BLaER1 (cell line): ENCODE measurements around the gene OTC.

ENCODE experiments used
- H3K27ac ChIP-seq: shearing (Covaris generic); formaldehyde crosslinking; 2 replicates; pipeline ENCODE4 v1.8.1; 2022
- H3K27me3 ChIP-seq: shearing (Covaris generic); formaldehyde crosslinking; 2 replicates; pipeline ENCODE4 v1.8.1; 2022
- H3K36me3 ChIP-seq: shearing (Covaris generic); formaldehyde crosslinking; 2 replicates; pipeline ENCODE4 v1.8.1; 2022
- H3K4me1 ChIP-seq: shearing (Covaris generic); formaldehyde crosslinking; 2 replicates; pipeline ENCODE4 v1.8.1; 2022
- H3K4me2 ChIP-seq: shearing (Covaris generic); formaldehyde crosslinking; 2 replicates; pipeline ENCODE4 v1.8.1; 2022
- H3K4me3 ChIP-seq: shearing (Covaris generic); formaldehyde crosslinking; 2 replicates; pipeline ENCODE4 v1.8.1; 2022
- H3K9ac ChIP-seq: shearing (Covaris generic); formaldehyde crosslinking; 2 replicates; pipeline ENCODE4 v1.8.1; 2022
- H3K9me3 ChIP-seq: shearing (Covaris generic); formaldehyde crosslinking; 2 replicates; pipeline ENCODE4 v1.8.1; 2022
- H4K20me1 ChIP-seq: shearing (Covaris generic); formaldehyde crosslinking; 2 replicates; pipeline ENCODE4 v1.8.1; 2022
- Cebpa-rat ChIP-seq: shearing (Covaris generic); IDR thresholded peaks from 2 replicates; pipeline ENCODE4 v1.8.1; 2022

The OTC gene

GRCh38 chrX:38351346-38351745 is 1.1 kb upstream of the OTC start:
- Histone ChIP-seq H3K36me3 (no peaks in the 10 kb centered on the region), H3K9me3 (no peaks in the 10 kb centered on the region), H4K20me1 (no peaks in the 10 kb centered on the region), H3K4me2 (no peak overlapping the region), H3K27ac (no peak overlapping the region), H3K4me1 (no peaks in the 10 kb centered on the region), H3K4me3 (no peak overlapping the region), H3K27me3 (no peaks in the 10 kb centered on the region), H3K9ac (no peak overlapping the region)
- no peak for TF ChIP-seq Cebpa-rat

GRCh38 chrX:38356401-38356800 is 4.0 kb downstream of the OTC start:
- no peaks in the 10 kb centered on the region for H4K20me1 ChIP-seq
- no peak for TF ChIP-seq Cebpa-rat

GRCh38 chrX:38357747-38358673 is 5.6 kb downstream of the OTC start:
- Histone ChIP-seq H3K36me3 (no peaks in the 10 kb centered on the region), H3K27me3 (no peaks in the 10 kb centered on the region), H3K4me1 (no peaks in the 10 kb centered on the region), H3K4me2 (no peak overlapping the region), H3K4me3 (no peak overlapping the region), H3K9ac (no peak overlapping the region), H3K27ac (no peak overlapping the region), H4K20me1 (no peaks in the 10 kb centered on the region), H3K9me3 (no peaks in the 10 kb centered on the region)
- no peak for TF ChIP-seq Cebpa-rat

More at GRCh38 chrX:38356401-38356800, 4.0 kb downstream of the OTC start:
- Histone ChIP-seq H3K27me3 (no peaks in the 10 kb centered on the region), H3K4me2 (no peak overlapping the region), H3K36me3 (no peaks in the 10 kb centered on the region), H3K9ac (no peak overlapping the region), H3K4me3 (no peak overlapping the region), H3K27ac (no peak overlapping the region), H3K9me3 (no peaks in the 10 kb centered on the region), H3K4me1 (no peaks in the 10 kb centered on the region)

- H3K4me2 ChIP-seq: no peak overlapping the region
- 0 out of 2 replicates have a peak, but pooled peaks cover 5% of the 10 kb centered on the region for H3K4me1 ChIP-seq
- no peak overlapping the region for H3K27ac ChIP-seq
- H3K36me3 ChIP-seq: no peaks in the 10 kb centered on the region
- TF ChIP-seq Cebpa-rat: no peak
- H3K27me3 ChIP-seq: no peaks in the 10 kb centered on the region
- H3K9me3 ChIP-seq: no peaks in the 10 kb centered on the region
- no peak overlapping the region for H3K4me3 ChIP-seq
- H3K9ac ChIP-seq: no peak overlapping the region
- H4K20me1 ChIP-seq: no peaks in the 10 kb centered on the region
These were observed 10.6 kb downstream of the OTC start for GRCh38 chrX:38363046-38363445.

GRCh38 chrX:38365954-38366353 is 13.6 kb downstream of the OTC start:
- Histone ChIP-seq H3K4me2 (no peak overlapping the region), H3K4me1 (0 out of 2 replicates have a peak, but pooled peaks cover 5% of the 10 kb centered on the region), H4K20me1 (no peaks in the 10 kb centered on the region), H3K27me3 (no peaks in the 10 kb centered on the region), H3K9ac (no peak overlapping the region), H3K36me3 (no peaks in the 10 kb centered on the region), H3K9me3 (no peaks in the 10 kb centered on the region), H3K4me3 (no peak overlapping the region), H3K27ac (no peak overlapping the region)
- TF ChIP-seq Cebpa-rat: no peak

- Histone ChIP-seq H3K9ac (no peak overlapping the region), H3K27ac (no peak overlapping the region), H3K9me3 (no peaks in the 10 kb centered on the region), H3K4me2 (no peak overlapping the region), H3K27me3 (no peaks in the 10 kb centered on the region), H3K36me3 (no peaks in the 10 kb centered on the region), H3K4me3 (no peak overlapping the region), H3K4me1 (0 out of 2 replicates have a peak, but pooled peaks cover 5% of the 10 kb centered on the region), H4K20me1 (no peaks in the 10 kb centered on the region)
- no peak for TF ChIP-seq Cebpa-rat
These were observed 16.4 kb downstream of the OTC start for GRCh38 chrX:38368774-38369173.

GRCh38 chrX:38371641-38372040 is 19.2 kb downstream of the OTC start:
- no peaks in the 10 kb centered on the region for H4K20me1 ChIP-seq
- no peak overlapping the region for H3K4me3 ChIP-seq
- H3K4me1 ChIP-seq: no peaks in the 10 kb centered on the region
- no peaks in the 10 kb centered on the region for H3K27me3 ChIP-seq
- H3K36me3 ChIP-seq: no peaks in the 10 kb centered on the region
- no peak overlapping the region for H3K27ac ChIP-seq
- H3K4me2 ChIP-seq: no peak overlapping the region
- no peak for TF ChIP-seq Cebpa-rat
- H3K9me3 ChIP-seq: no peaks in the 10 kb centered on the region
- H3K9ac ChIP-seq: no peak overlapping the region

- H3K27me3 ChIP-seq: no peaks in the 10 kb centered on the region
- H3K9ac ChIP-seq: no peak overlapping the region
- H3K36me3 ChIP-seq: no peaks in the 10 kb centered on the region
- H3K27ac ChIP-seq: no peak overlapping the region
- H3K4me1 ChIP-seq: no peaks in the 10 kb centered on the region
- H4K20me1 ChIP-seq: no peaks in the 10 kb centered on the region
- no peak for TF ChIP-seq Cebpa-rat
- H3K4me2 ChIP-seq: no peak overlapping the region
- no peaks in the 10 kb centered on the region for H3K9me3 ChIP-seq
- H3K4me3 ChIP-seq: no peak overlapping the region
These were observed 22.0 kb downstream of the OTC start for GRCh38 chrX:38374431-38374830.

GRCh38 chrX:38375891-38376290 is 23.5 kb downstream of the OTC start:
- Histone ChIP-seq H3K27ac (no peak overlapping the region), H3K9me3 (no peaks in the 10 kb centered on the region), H3K4me2 (no peak overlapping the region), H3K27me3 (no peaks in the 10 kb centered on the region), H4K20me1 (no peaks in the 10 kb centered on the region), H3K4me3 (no peak overlapping the region), H3K36me3 (no peaks in the 10 kb centered on the region), H3K4me1 (no peaks in the 10 kb centered on the region), H3K9ac (no peak overlapping the region)
- no peak for TF ChIP-seq Cebpa-rat

GRCh38 chrX:38376747-38377146 is 24.3 kb downstream of the OTC start:
- Histone ChIP-seq H3K4me1 (no peaks in the 10 kb centered on the region), H3K4me3 (no peak overlapping the region), H3K27me3 (no peaks in the 10 kb centered on the region), H3K4me2 (no peak overlapping the region), H3K9ac (no peak overlapping the region), H3K9me3 (no peaks in the 10 kb centered on the region), H4K20me1 (no peaks in the 10 kb centered on the region), H3K27ac (no peak overlapping the region), H3K36me3 (no peaks in the 10 kb centered on the region)
- no peak for TF ChIP-seq Cebpa-rat

GRCh38 chrX:38379088-38379487 is 26.7 kb downstream of the OTC start:
- Histone ChIP-seq H3K9me3 (no peaks in the 10 kb centered on the region), H4K20me1 (no peaks in the 10 kb centered on the region), H3K27ac (no peak overlapping the region), H3K4me2 (no peak overlapping the region), H3K9ac (no peak overlapping the region), H3K4me3 (no peak overlapping the region), H3K27me3 (no peaks in the 10 kb centered on the region), H3K36me3 (no peaks in the 10 kb centered on the region), H3K4me1 (no peaks in the 10 kb centered on the region)
- TF ChIP-seq Cebpa-rat: peak; percentile 65; the same call in 1 of the 2 replicates
